HCT116 (cell line): ENCODE measurements around the gene TAF4B. TPM values are rescaled to one million over a fixed set of nuclear protein-coding genes. Genes with fewer than 3 reads are reported as not detected.

Source experiments
- ATAC-seq: fragments of 200-7000 bp; cut with Tn5 transposase; 2 replicates; pipeline ENCODE4 v1.9.1; 2020; ENCODE audit warnings: mild to moderate bottlenecking, moderate library complexity
- BruUV-seq: library from RNA; stranded (reverse); fragments of 400-500 nt; replicated peaks from 2 replicates; lab custom pipeline; 2021; lab: Mats Ljungman, UMichigan
- CTCF ChIA-PET: fragments of 300-600 bp; sonication (Branson Sonifier 250); formaldehyde crosslinking; loops from one replicate; lab custom pipeline; 2021; ENCODE audit warnings: antibody characterized with exemption; lab: Charles Lee
- POLR2A ChIA-PET: fragments of 300-600, 350-600 bp; sonication (Branson Sonifier 250); formaldehyde crosslinking; loops from one replicate; lab custom pipeline; 2021; ENCODE audit warnings: antibody characterized with exemption; lab: Charles Lee
- RAD21 ChIA-PET, 2 experiments: fragments of 300-600 bp; sonication (Branson Sonifier 250); formaldehyde crosslinking; loops; one replicate each; lab custom pipeline; 2023; ENCODE audit warnings: low total read pairs in 2 of 2; ENCODE audit not compliant: uncharacterized antibody in 2 of 2, unreplicated experiment in 2 of 2, low non-redundant PET in 1 of 2; lab: Charles Lee
- DNase-seq: peaks from one replicate; pipeline ENCODE4 v3.0.0-alpha.2; 2010; ENCODE audit warnings: low read depth, low spot score
- H2AFZ ChIP-seq: fragments of 200-600 bp; shearing (Covaris generic), sonication (generic); 2 replicates; pipeline ENCODE4 v1.6.1; 2017; ENCODE audit warnings: low read depth, mixed run types, mixed read lengths, antibody characterized with exemption, low read length; ENCODE audit not compliant: poor library complexity, severe bottlenecking
- H3K27ac ChIP-seq: 2 replicates; pipeline ENCODE4 v1.5.1; 2012; ENCODE audit warnings: low read depth, low read length
- H3K27me3 ChIP-seq: fragments of 200-600 bp; sonication (generic); 2 replicates; pipeline ENCODE4 v1.6.1; 2016; ENCODE audit warnings: mixed run types, low read length, mixed read lengths; ENCODE audit not compliant: insufficient read depth
- H3K36me3 ChIP-seq, 2 experiments: fragments of 200-500 bp in 1 of 2; fragments of 200-600 bp in 1 of 2; sonication (Bioruptor generic) in 1 of 2; sonication (generic) in 1 of 2; 2 replicates each; pipeline versions ENCODE4 v1.5.1 to v1.6.1; 2014 to 2016; ENCODE audit warnings: low read length in 2 of 2, inconsistent platforms in 1 of 2, mixed read lengths in 1 of 2, mixed run types in 1 of 2; ENCODE audit not compliant: insufficient read depth in 2 of 2, control insufficient read depth in 1 of 2
- H3K4me1 ChIP-seq, 2 experiments: fragments of 200-600 bp in 1 of 2; sonication (generic) in 1 of 2; 2 replicates each; pipeline versions ENCODE4 v1.5.1 to v1.6.1; 2012 to 2017; ENCODE audit warnings: low read length in 2 of 2, inconsistent platforms in 1 of 2, mild to moderate bottlenecking in 1 of 2, mixed read lengths in 1 of 2, mixed run types in 1 of 2, moderate library complexity in 1 of 2; ENCODE audit not compliant: insufficient read depth in 2 of 2, control insufficient read depth in 1 of 2
- H3K4me2 ChIP-seq: fragments of 200-600 bp; sonication (generic); 2 replicates; pipeline ENCODE4 v1.6.1; 2017; ENCODE audit warnings: mixed run types, low read length, mixed read lengths
- H3K4me3 ChIP-seq, 2 experiments: fragments of 200-600 bp in 1 of 2; sonication (generic) in 1 of 2; replicated peaks in 1 of 2; 2 replicates each; pipeline ENCODE4 v1.5.1; 2011 to 2016; ENCODE audit warnings: low read length in 2 of 2, control low read depth in 1 of 2, low read depth in 1 of 2, mild to moderate bottlenecking in 1 of 2, mixed read lengths in 1 of 2, mixed run types in 1 of 2
- H3K79me2 ChIP-seq: fragments of 200-600 bp; sonication (generic); 2 replicates; pipeline ENCODE4 v1.6.1; 2017; ENCODE audit warnings: mild to moderate bottlenecking, mixed run types, low read length, moderate library complexity, mixed read lengths; ENCODE audit not compliant: insufficient read depth
- H3K9ac ChIP-seq: fragments of 200-600 bp; sonication (generic); 2 replicates; pipeline ENCODE4 v1.6.1; 2016; ENCODE audit warnings: low read length, mixed read lengths
- H3K9me2 ChIP-seq: fragments of 200-600 bp; sonication (generic), shearing (Covaris generic); 2 replicates; pipeline ENCODE4 v1.6.1; 2017; ENCODE audit warnings: mixed run types, mild to moderate bottlenecking, moderate library complexity; ENCODE audit not compliant: insufficient read depth
- H3K9me3 ChIP-seq, 2 experiments: fragments of 200-500 bp in 1 of 2; fragments of 200-600 bp in 1 of 2; sonication (Bioruptor generic) in 1 of 2; sonication (generic) in 1 of 2; 2 replicates each; pipeline ENCODE4 v1.6.1; 2014 to 2017; ENCODE audit warnings: low read length in 2 of 2, mixed read lengths in 2 of 2, inconsistent platforms in 1 of 2, low read depth in 1 of 2, mild to moderate bottlenecking in 1 of 2, mixed run types in 1 of 2, moderate library complexity in 1 of 2; ENCODE audit not compliant: control insufficient read depth in 1 of 2, insufficient read depth in 1 of 2
- H4K20me1 ChIP-seq: fragments of 200-600 bp; sonication (generic), shearing (Covaris generic); 2 replicates; pipeline ENCODE4 v1.6.1; 2017; ENCODE audit warnings: mixed run types, mild to moderate bottlenecking, moderate library complexity; ENCODE audit not compliant: insufficient read depth
- CEBPB ChIP-seq: IDR thresholded peaks from 2 replicates; pipeline ENCODE4 v1.6.1; 2012; ENCODE audit warnings: low read depth
- CTCF ChIP-seq, 3 experiments: fragments of 200-600 bp in 1 of 3; sonication (generic) in 1 of 3; IDR thresholded peaks in 2 of 3; conservative IDR thresholded peaks in 1 of 3; 2 replicates each; pipeline ENCODE4 v1.5.1; 2012 to 2017; ENCODE audit warnings: low read depth in 2 of 3, low read length in 2 of 3, antibody characterized with exemption in 1 of 3, borderline replicate concordance in 1 of 3, control low read depth in 1 of 3, mild to moderate bottlenecking in 1 of 3, mixed read lengths in 1 of 3, mixed run types in 1 of 3, moderate library complexity in 1 of 3; ENCODE audit not compliant: insufficient read depth in 1 of 3
- EGR1 ChIP-seq: IDR thresholded peaks from 2 replicates; pipeline ENCODE4 v1.6.1; 2012; ENCODE audit warnings: low read depth
- ELF1 ChIP-seq: IDR thresholded peaks from 2 replicates; pipeline ENCODE4 v1.6.1; 2012; ENCODE audit warnings: low read depth, borderline replicate concordance
- EZH2 ChIP-seq: fragments of 200-600 bp; sonication (generic); IDR thresholded peaks from 2 replicates; pipeline ENCODE4 v1.6.1; 2017; ENCODE audit warnings: antibody characterized with exemption, mixed run types
- FOSL1 ChIP-seq: IDR thresholded peaks from 2 replicates; pipeline ENCODE4 v1.6.1; 2012; ENCODE audit warnings: low read depth
- JUND ChIP-seq: IDR thresholded peaks from 2 replicates; pipeline ENCODE4 v1.6.1; 2012
- MAX ChIP-seq: IDR thresholded peaks from 2 replicates; pipeline ENCODE4 v1.6.1; 2012
- POLR2AphosphoS5 ChIP-seq: IDR thresholded peaks from 2 replicates; pipeline ENCODE4 v1.6.1; 2011; ENCODE audit warnings: mild to moderate bottlenecking, low read depth, low read length, moderate library complexity
- RAD21 ChIP-seq: IDR thresholded peaks from 2 replicates; pipeline ENCODE4 v1.6.1; 2012; ENCODE audit warnings: low read depth, mild to moderate bottlenecking
- REST ChIP-seq: IDR thresholded peaks from 2 replicates; pipeline ENCODE4 v1.6.1; 2012; ENCODE audit warnings: low read depth
- SIN3A ChIP-seq: IDR thresholded peaks from 2 replicates; pipeline ENCODE4 v1.6.1; 2012; ENCODE audit warnings: low read depth
- SP1 ChIP-seq: IDR thresholded peaks from 2 replicates; pipeline ENCODE4 v1.6.1; 2012; ENCODE audit warnings: low read depth
- SRF ChIP-seq: IDR thresholded peaks from 2 replicates; pipeline ENCODE4 v1.6.1; 2012; ENCODE audit warnings: low read depth
- TCF7L2 ChIP-seq: IDR thresholded peaks from 2 replicates; pipeline ENCODE4 v1.7.0; 2011; ENCODE audit warnings: borderline replicate concordance, inconsistent platforms; ENCODE audit not compliant: insufficient read depth, insufficient read length; ENCODE audit errors: extremely low read depth
- YY1 ChIP-seq: IDR thresholded peaks from 2 replicates; pipeline ENCODE4 v1.6.1; 2011; ENCODE audit warnings: low read length, low read depth, moderate library complexity, mild to moderate bottlenecking; ENCODE audit not compliant: insufficient replicate concordance; ENCODE audit errors: extremely low read depth
- ZBTB33 ChIP-seq: IDR thresholded peaks from 2 replicates; pipeline ENCODE4 v1.6.1; 2011; ENCODE audit warnings: mild to moderate bottlenecking, low read length, moderate library complexity; ENCODE audit not compliant: insufficient replicate concordance; ENCODE audit errors: extremely low read depth
- ZNF274 ChIP-seq: fragments of 200-500 bp; sonication (Bioruptor generic); IDR thresholded peaks from 2 replicates; pipeline ENCODE4 v1.6.1; 2014; ENCODE audit warnings: mild to moderate bottlenecking, low read depth, low read length, inconsistent platforms
- intact Hi-C: fragments of 100-400 bp; cut with micrococcal nuclease; formaldehyde crosslinking; loops from 2 replicates; pipeline ENCODE4 v1.10.0; 2022
- total RNA-seq: library from RNA; stranded (reverse); gene quantifications from one replicate; pipeline ENCODE4 v1.2.1, GENCODE V29; 2021; ENCODE audit not compliant: unreplicated experiment

Gene TAF4B
- total RNA-seq, 1 experiment from 2014 or later, result 17.8 TPM

- POLR2A ChIA-PET, result no interaction called here
- intact Hi-C loops, result loop anchor here (10.0 kb wide), 6 partner anchors 269 to 619 kb away; no protein-coding TSS in a partner anchor
- DNase-seq, result no peak
- no TSS peak for BruUV-seq
- H3K27ac ChIP-seq, result no peak overlapping the region
- RAD21 ChIA-PET, result no interaction called here
- CTCF ChIA-PET, result interaction anchor here (0.7 to 1.5 kb wide), 2 partner anchors 263 to 620 kb away, joined by 3 read pairs; no protein-coding TSS in a partner anchor
- no peaks in the 10 kb centered on the region for H3K9me3 ChIP-seq
- TF ChIP-seq ZBTB33 (no peak), FOSL1 (no peak), POLR2AphosphoS5 (no peak), EZH2 (no peak), SIN3A (no peak), REST (no peak), RAD21 (no peak), TCF7L2 (no peak), ZNF274 (no peak), JUND (no peak), SRF (no peak), SP1 (no peak), YY1 (no peak), CTCF (IDR thresholded peaks at IDR 0.05 in 2 of 3, conservative IDR thresholded peaks at IDR 0.05 in 1 of 3; ENCODE audit: borderline replicate concordance in 1 of 3, insufficient read depth in 1 of 3, low read depth in 2 of 3, low read length in 2 of 3) (no peak), MAX (no peak), EGR1 (no peak), ELF1 (no peak), CEBPB (no peak)
- TF ChIP-seq, all 23 proteins: peak for 0
- Histone ChIP-seq H3K4me1 (peaks cover 14 to 15% of the 10 kb centered on the region in 2 experiments), H4K20me1 (no peaks in the 10 kb centered on the region), H3K4me2 (peak overlapping the region; percentile 48), H2AFZ (no peak overlapping the region), H3K27me3 (no peaks in the 10 kb centered on the region), H3K9me2 (no peaks in the 10 kb centered on the region), H3K9ac (no peak overlapping the region), H3K4me3 (no peak overlapping the region), H3K79me2 (no peaks in the 10 kb centered on the region), H3K36me3 (no peaks in the 10 kb centered on the region)
- ATAC-seq, result peak; percentile 53; the same call in 1 of the 2 replicates
Measured at GRCh38 chr18:26386002-26386401, 159.8 kb downstream of the TAF4B start.
